HFFc6 (cell line): ENCODE results near the gene ADCY9. TPM values are rescaled to one million over a fixed set of nuclear protein-coding genes. Genes with fewer than 3 reads are reported as not detected.

Experiments used
- DNase-seq: peaks from one replicate; pipeline ENCODE4 v3.0.0-alpha.2; 2018
- H3K27ac Mint-ChIP-seq: 2 replicates; pipeline ENCODE4 v1.8.0; 2020; ENCODE audit warnings: mild to moderate bottlenecking, mixed read lengths
- H3K27me3 Mint-ChIP-seq: 2 replicates; pipeline ENCODE4 v1.8.0; 2021; ENCODE audit warnings: mild to moderate bottlenecking, moderate library complexity, mixed read lengths; ENCODE audit not compliant: insufficient read depth
- H3K36me3 Mint-ChIP-seq: 2 replicates; pipeline ENCODE4 v1.8.0; 2021; ENCODE audit warnings: low read depth, mixed read lengths
- H3K4me1 Mint-ChIP-seq: 2 replicates; pipeline ENCODE4 v1.8.0; 2020; ENCODE audit warnings: low read depth, mixed read lengths
- H3K4me3 Mint-ChIP-seq: 2 replicates; pipeline ENCODE4 v1.8.0; 2020; ENCODE audit warnings: mild to moderate bottlenecking, moderate library complexity, mixed read lengths
- H3K9me3 Mint-ChIP-seq: 2 replicates; pipeline ENCODE4 v1.8.0; 2020; ENCODE audit warnings: mild to moderate bottlenecking, mixed read lengths
- CTCF ChIP-seq: fragments of 200-600 bp; sonication (generic); IDR thresholded peaks from 2 replicates; pipeline ENCODE4 v1.5.0; 2021; ENCODE audit warnings: antibody characterized with exemption, mild to moderate bottlenecking
- total RNA-seq, 6 experiments: library from RNA; stranded (reverse); fragmentation: NEBNext Ultra II Directional; extraction: Animal tissue kit (Norgen Biotek cat#: 25700); gene quantifications; 2 replicates in 1 of 6; 3 replicates in 5 of 6; pipeline ENCODE4 v1.2.3, GENCODE V29; 2021

Gene ADCY9
- total RNA-seq, 6 experiments from 2014 or later = 20.8 to 24.8 (median 22.6) TPM

GRCh38 chr16:4097826-4098240 is 18.4 kb downstream of the ADCY9 start:
- no peak for DNase-seq
- Mint-ChIP-seq H3K9me3 (no peaks in the 10 kb centered on the region), H3K4me1 (peaks cover 13% of the 10 kb centered on the region; the same call in 1 of the 2 replicates), H3K27me3 (no peaks in the 10 kb centered on the region), H3K4me3 (no peak overlapping the region), H3K27ac (no peak overlapping the region; the same call in 1 of the 2 replicates), H3K36me3 (peaks cover 7% of the 10 kb centered on the region)
- TF ChIP-seq CTCF = no peak

GRCh38 chr16:4096509-4096908 is 19.7 kb downstream of the ADCY9 start:
- Mint-ChIP-seq H3K27me3 (no peaks in the 10 kb centered on the region), H3K4me3 (no peak overlapping the region), H3K36me3 (no peaks in the 10 kb centered on the region), H3K9me3 (no peaks in the 10 kb centered on the region), H3K27ac (no peak overlapping the region), H3K4me1 (peaks cover 13% of the 10 kb centered on the region; the same call in 1 of the 2 replicates)
- no peak for DNase-seq
- no peak for TF ChIP-seq CTCF

GRCh38 chr16:4094127-4094773 is 22.0 kb downstream of the ADCY9 start:
- H3K4me3 Mint-ChIP-seq = no peak overlapping the region
- H3K4me1 Mint-ChIP-seq = peaks cover 20% of the 10 kb centered on the region; the same call in 1 of the 2 replicates
- H3K27ac Mint-ChIP-seq = no peak overlapping the region

GRCh38 chr16:4093495-4094126 is 22.6 kb downstream of the ADCY9 start:
- H3K4me1 Mint-ChIP-seq = peaks cover 17% of the 10 kb centered on the region; the same call in 1 of the 2 replicates
- H3K36me3 Mint-ChIP-seq = no peaks in the 10 kb centered on the region
- no peak overlapping the region for H3K4me3 Mint-ChIP-seq
- DNase-seq = peak; percentile 38
- no peaks in the 10 kb centered on the region for H3K9me3 Mint-ChIP-seq
- no peak for TF ChIP-seq CTCF
- no peak overlapping the region for H3K27ac Mint-ChIP-seq
- H3K27me3 Mint-ChIP-seq = no peaks in the 10 kb centered on the region

More at GRCh38 chr16:4094127-4094773, 22.0 kb downstream of the ADCY9 start:
- no peaks in the 10 kb centered on the region for H3K9me3 Mint-ChIP-seq
- H3K27me3 Mint-ChIP-seq = no peaks in the 10 kb centered on the region
- TF ChIP-seq CTCF = no peak
- no peak for DNase-seq
- no peaks in the 10 kb centered on the region for H3K36me3 Mint-ChIP-seq

- Mint-ChIP-seq H3K9me3 (no peaks in the 10 kb centered on the region), H3K27ac (no peak overlapping the region; the same call in 1 of the 2 replicates), H3K4me1 (peaks cover 13% of the 10 kb centered on the region; the same call in 1 of the 2 replicates), H3K4me3 (no peak overlapping the region), H3K27me3 (no peaks in the 10 kb centered on the region; the same call in 1 of the 2 replicates), H3K36me3 (no peaks in the 10 kb centered on the region)
- TF ChIP-seq CTCF = no peak
- DNase-seq = no peak
Observed at GRCh38 chr16:4092547-4093265, 23.5 kb downstream of the ADCY9 start.
